GM20000 (cell line): ENCODE data around the gene MDGA2.

ENCODE experiments used
- DNase-seq: peaks from one replicate; pipeline ENCODE4 v3.0.0; 2012; ENCODE audit warnings: low spot score
- TF ChIP-seq, protein P1 (sequence below): IDR thresholded peaks from 2 replicates; pipeline ENCODE4 v1.5.1; 2012; ENCODE audit warnings: mild to moderate bottlenecking, control low read depth; ENCODE audit errors: extremely low read depth, missing control alignments

Gene MDGA2

DNA sequence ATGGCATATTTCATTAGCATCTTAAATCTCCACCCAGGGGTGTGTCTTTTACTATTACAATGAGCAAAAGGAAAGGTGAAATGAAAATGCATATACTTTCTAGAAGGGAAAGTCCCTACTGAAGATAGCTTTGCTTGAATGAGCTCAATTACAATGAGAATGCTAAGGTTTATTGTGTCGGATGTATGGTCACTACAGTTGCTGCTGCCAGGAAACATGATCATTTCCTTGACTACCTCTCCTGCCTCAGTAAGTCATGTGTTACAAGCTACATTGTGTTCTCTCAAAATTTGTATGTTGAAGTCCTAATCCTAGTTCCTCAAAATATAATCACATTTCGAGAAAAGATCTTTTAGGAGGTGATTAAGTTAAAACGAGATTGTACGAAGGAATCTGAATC lies 322.2 kb downstream of the MDGA2 start:
- no peak for DNase-seq
- TF ChIP-seq, protein P1, sequence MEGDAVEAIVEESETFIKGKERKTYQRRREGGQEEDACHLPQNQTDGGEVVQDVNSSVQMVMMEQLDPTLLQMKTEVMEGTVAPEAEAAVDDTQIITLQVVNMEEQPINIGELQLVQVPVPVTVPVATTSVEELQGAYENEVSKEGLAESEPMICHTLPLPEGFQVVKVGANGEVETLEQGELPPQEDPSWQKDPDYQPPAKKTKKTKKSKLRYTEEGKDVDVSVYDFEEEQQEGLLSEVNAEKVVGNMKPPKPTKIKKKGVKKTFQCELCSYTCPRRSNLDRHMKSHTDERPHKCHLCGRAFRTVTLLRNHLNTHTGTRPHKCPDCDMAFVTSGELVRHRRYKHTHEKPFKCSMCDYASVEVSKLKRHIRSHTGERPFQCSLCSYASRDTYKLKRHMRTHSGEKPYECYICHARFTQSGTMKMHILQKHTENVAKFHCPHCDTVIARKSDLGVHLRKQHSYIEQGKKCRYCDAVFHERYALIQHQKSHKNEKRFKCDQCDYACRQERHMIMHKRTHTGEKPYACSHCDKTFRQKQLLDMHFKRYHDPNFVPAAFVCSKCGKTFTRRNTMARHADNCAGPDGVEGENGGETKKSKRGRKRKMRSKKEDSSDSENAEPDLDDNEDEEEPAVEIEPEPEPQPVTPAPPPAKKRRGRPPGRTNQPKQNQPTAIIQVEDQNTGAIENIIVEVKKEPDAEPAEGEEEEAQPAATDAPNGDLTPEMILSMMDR: no peak

DNA sequence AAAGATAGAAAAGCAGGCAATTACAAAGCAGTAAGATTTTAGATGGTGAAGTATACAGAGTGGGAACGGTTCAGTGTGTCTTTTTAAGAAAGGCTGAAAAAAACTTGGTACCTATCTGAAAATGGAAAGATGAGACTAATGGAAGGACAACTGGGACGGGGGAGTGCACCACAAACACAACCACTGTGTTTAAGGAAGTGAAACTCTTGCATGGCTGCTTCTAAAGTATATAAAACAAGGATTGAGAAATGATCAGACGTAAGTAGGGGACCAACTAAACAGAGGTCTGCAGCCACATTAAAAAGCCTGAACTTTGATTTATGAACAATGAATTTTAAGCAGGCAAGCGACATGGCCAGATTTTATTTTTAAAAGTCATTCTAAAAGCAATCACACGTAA lies 328.6 kb downstream of the MDGA2 start:
- no peak for DNase-seq
- TF ChIP-seq, protein P1: no peak

DNA sequence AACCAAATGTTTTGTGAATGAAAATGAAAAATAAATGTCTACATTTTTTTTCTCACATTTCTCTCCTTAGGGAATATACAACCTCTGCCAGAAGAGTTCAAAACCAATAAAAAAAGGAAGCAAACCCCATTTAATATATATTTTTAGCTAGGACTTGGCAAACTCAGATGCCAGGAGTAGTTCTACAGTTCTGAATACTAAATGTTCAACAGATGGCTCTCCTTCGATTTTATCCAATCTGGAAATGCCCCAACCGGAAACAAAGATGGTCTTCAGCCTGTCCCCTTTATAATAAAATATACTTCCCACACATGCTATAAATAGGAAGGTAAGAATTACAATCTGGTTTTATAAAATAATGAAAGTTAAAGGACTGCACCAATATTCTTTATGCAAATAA lies 330.4 kb downstream of the MDGA2 start:
- no peak for DNase-seq

DNA sequence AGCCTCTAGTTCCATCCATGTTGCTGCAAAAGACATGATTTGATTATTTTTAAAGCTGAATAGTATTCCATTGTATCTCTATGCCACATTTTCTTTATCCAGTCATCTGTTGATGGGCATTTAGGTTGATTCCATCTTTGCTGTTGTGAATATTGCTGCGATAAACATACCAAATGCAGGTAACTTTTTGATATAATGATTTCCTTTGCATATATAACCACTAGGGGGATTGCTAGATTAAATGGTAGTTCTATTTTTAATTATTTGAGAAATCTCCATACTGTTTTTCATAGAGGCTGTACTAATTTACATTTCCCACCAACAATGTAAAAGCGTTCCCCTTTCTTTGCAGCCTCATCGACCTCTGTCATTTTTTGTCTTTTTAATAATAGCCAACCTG lies 342.5 kb downstream of the MDGA2 start:
- no peak for DNase-seq
- TF ChIP-seq, protein P1: no peak

More for the DNA sequence above, 330.4 kb downstream of the MDGA2 start:
- TF ChIP-seq, protein P1: no peak

DNA sequence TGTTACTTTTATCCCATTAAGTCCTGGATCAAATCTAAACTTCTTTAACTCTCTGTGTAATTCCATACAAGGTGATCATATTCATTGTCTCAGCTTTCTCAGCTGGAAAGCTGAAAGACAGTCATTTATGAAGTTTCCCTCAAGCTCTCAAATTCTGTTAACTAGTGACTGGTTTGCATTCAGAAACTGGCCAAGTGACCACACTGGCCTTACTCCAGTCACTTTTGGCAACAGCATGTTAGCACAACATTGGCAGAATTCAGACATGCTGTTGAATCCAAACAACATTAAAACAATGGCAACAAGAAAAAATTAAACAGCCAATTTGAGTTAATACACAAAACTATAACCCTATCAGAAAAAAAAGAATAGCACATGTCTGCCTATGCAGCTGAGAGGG lies 343.3 kb downstream of the MDGA2 start:
- TF ChIP-seq, protein P1: no peak
- DNase-seq: no peak

DNA sequence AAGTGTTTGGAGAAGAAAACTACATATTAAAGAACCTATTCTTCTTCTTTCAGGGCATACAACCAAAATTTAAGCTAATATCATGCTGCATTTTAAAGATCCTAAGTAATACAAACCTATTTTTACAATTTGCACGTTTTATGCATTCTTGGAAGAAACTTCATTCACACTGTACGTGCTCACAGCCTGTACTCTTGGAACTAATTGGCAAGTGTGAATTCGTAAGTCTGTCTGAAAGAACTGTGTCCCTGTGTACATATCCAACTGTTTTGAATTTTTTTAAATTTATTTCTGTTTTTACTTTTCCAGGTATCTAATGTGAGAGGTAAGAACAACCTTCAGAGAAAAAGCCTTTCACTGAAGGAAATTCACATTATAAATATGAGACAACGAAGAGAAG lies 347.0 kb downstream of the MDGA2 start:
- DNase-seq: no peak
- TF ChIP-seq, protein P1: no peak

DNA sequence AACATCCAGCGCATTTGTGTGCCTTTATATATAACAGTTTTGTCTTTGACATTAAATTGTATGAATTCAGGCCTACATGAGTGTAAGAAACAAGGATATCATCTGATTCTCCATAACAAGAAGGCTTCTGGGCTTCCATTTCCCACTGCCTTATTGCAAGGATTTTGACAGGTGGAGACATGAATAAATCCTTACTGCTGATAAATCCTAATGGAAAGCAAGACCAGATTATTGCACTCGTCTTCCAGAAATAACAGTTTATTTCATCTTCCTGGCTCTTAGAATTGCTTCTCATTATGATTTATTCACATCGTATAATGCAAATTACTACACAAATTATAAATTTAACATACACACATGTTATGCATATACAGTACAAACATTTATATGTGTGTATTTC lies 348.1 kb downstream of the MDGA2 start:
- TF ChIP-seq, protein P1: no peak
- DNase-seq: no peak
